GM12874 (cell line): Measurements from ENCODE around the gene PLSCR3.

Experiments
- CTCF ChIP-seq: IDR thresholded peaks from 2 replicates; pipeline ENCODE4 v1.5.1; 2011; ENCODE audit warnings: low read depth, mild to moderate bottlenecking, control low read depth, low read length, moderate library complexity; ENCODE audit not compliant: insufficient read depth

Gene PLSCR3

GRCh38 chr17:7425316-7425715, 31.0 kb upstream of the PLSCR3 start, which contains the start of gene SPEM2:
Gene SPEM2, plus strand, starts transcription at chr17:7425616. Its CDS starts 73 bp downstream, at chr17:7425689.
- TF ChIP-seq CTCF, result no peak

GRCh38 chr17:7423679-7424078, 29.4 kb upstream of the PLSCR3 start:
- TF ChIP-seq CTCF, result no peak

GRCh38 chr17:7421186-7421585, 26.9 kb upstream of the PLSCR3 start:
- TF ChIP-seq CTCF, result no peak

GRCh38 chr17:7419819-7420610, 25.7 kb upstream of the PLSCR3 start, which contains the start of gene SPEM1:
Gene SPEM1, plus strand, starts transcription at chr17:7420324. Its CDS starts 61 bp downstream, at chr17:7420385.
- no peak for TF ChIP-seq CTCF

- TF ChIP-seq CTCF, result no peak
Observed at GRCh38 chr17:7418472-7419152, 24.3 kb upstream of the PLSCR3 start.

GRCh38 chr17:7417056-7417655, 22.8 kb upstream of the PLSCR3 start:
- TF ChIP-seq CTCF, result no peak

- no peak for TF ChIP-seq CTCF
Observed at GRCh38 chr17:7416323-7416722, 22.0 kb upstream of the PLSCR3 start.
